Loucy (cell line): ENCODE measurements around the gene CYTH4.

ENCODE experiments used
- EZH2phosphoT487 ChIP-seq: fragments of 200-600 bp; IDR thresholded peaks from 2 replicates; pipeline ENCODE4 v1.6.1; 2018; ENCODE audit warnings: antibody characterized with exemption, mild to moderate bottlenecking, moderate library complexity, borderline replicate concordance
- TF ChIP-seq, protein P1 (sequence below): fragments of 200-600 bp; sonication (generic); conservative IDR thresholded peaks from 2 replicates; pipeline ENCODE4 v1.5.1; 2014; ENCODE audit warnings: mild to moderate bottlenecking, antibody characterized with exemption, low read length

DNA sequence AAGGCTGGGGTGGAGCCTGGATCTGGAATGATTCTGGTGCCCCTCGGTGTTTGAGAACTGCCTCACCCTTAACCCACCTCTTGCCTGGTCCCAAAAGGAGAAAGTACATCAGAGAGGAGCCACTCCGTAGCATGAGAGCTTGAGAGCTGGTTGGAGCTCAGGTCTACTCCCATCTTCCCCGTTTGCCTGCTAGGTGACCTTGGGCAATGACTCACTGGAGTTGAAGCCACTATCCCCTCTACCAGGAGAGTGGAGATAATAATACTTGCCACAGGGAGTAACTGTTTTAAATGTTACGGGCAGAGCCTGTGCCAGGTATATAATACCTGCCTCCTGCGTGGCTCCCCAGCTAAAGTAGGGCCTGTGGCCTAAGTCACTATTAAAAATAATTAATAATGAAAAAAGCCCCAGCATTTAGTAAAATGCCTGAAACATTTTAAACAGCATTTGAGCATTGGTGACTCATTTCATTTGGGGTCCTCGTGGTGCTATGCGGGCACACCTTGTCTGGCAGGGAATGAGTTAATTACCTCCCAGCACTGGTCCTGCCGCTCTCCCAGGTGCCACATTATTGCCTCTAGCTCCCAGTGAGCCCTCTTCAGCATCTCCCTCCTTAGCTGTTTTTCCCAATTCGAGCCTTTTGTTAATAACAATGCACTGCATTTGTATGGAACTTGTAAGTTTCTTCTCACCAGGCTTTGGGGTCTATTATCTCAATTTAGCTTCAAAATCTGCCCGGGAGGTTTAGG lies 22.5 kb downstream of the CYTH4 start:
- TF ChIP-seq, protein P1, sequence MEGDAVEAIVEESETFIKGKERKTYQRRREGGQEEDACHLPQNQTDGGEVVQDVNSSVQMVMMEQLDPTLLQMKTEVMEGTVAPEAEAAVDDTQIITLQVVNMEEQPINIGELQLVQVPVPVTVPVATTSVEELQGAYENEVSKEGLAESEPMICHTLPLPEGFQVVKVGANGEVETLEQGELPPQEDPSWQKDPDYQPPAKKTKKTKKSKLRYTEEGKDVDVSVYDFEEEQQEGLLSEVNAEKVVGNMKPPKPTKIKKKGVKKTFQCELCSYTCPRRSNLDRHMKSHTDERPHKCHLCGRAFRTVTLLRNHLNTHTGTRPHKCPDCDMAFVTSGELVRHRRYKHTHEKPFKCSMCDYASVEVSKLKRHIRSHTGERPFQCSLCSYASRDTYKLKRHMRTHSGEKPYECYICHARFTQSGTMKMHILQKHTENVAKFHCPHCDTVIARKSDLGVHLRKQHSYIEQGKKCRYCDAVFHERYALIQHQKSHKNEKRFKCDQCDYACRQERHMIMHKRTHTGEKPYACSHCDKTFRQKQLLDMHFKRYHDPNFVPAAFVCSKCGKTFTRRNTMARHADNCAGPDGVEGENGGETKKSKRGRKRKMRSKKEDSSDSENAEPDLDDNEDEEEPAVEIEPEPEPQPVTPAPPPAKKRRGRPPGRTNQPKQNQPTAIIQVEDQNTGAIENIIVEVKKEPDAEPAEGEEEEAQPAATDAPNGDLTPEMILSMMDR: no peak
- TF ChIP-seq EZH2phosphoT487: no peak
